Measurements from ENCODE around the gene TTLL12. TPM values are rescaled to one million over a fixed set of nuclear protein-coding genes. Genes with fewer than 3 reads are reported as not detected.

Gene TTLL12
- total RNA-seq, 4 donors from 2014 or later: 109 to 211 (median 122) TPM

DNA sequence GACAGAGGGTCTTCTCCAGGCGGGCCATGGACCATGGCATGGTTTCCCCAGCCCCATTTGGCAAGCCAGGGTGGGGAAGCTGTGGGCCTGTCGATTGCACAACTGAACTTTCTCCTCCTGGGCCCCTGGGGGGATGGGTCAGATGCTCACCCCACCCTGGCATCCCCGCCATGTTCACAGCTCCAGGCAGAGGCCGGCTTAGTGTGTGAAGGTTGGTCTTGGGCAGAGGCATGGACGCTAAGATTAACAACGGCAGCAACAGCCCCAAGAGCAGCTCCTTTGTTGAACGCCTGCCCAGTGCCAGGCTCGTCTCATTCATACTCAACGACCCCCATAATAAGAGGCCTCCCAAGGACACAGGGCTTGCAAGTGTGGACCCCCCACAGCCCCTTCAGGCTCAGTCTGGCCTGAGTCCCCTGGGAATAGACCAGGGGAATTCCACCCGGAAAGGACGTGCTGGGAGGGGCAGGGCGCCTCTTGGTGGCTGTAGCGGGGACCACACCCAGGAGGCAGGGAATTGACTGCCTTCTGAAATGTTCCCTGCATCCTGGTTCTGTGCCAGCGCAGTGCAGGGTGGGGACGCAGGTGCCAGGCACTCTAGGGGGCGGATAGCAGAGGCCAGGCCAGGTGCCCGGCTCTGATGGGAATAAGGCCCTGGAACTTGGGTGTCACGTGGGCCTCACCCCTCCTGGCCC, 27.3 kb downstream of the TTLL12 start:
- peaks cover 5 to 66% (median 33%) of the 10 kb centered on the region in 3 donors for H3K36me3 ChIP-seq
- WGBS, 2 donors: 50 to 60% methylated on average over 3 to 9 of the region's 18 CpGs
- intact Hi-C loops (cut with DNase I): no loop called here
- H3K27me3 ChIP-seq: no peaks in the 10 kb centered on the region
- peaks cover 46 to 98% (median 60%) of the 10 kb centered on the region in 3 donors for H3K4me1 ChIP-seq
- no peaks in the 10 kb centered on the region for H3K9me3 ChIP-seq
- peak overlapping the region; percentile 10 to 77 (median 46) for H3K27ac ChIP-seq
- no peak for DNase-seq
- no peak overlapping the region for H3K4me3 ChIP-seq
- TF ChIP-seq, protein P1, sequence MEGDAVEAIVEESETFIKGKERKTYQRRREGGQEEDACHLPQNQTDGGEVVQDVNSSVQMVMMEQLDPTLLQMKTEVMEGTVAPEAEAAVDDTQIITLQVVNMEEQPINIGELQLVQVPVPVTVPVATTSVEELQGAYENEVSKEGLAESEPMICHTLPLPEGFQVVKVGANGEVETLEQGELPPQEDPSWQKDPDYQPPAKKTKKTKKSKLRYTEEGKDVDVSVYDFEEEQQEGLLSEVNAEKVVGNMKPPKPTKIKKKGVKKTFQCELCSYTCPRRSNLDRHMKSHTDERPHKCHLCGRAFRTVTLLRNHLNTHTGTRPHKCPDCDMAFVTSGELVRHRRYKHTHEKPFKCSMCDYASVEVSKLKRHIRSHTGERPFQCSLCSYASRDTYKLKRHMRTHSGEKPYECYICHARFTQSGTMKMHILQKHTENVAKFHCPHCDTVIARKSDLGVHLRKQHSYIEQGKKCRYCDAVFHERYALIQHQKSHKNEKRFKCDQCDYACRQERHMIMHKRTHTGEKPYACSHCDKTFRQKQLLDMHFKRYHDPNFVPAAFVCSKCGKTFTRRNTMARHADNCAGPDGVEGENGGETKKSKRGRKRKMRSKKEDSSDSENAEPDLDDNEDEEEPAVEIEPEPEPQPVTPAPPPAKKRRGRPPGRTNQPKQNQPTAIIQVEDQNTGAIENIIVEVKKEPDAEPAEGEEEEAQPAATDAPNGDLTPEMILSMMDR (IDR thresholded peaks at IDR 0.05): peak in 4 of 6 experiments; percentile 60 to 73 (median 62)
- no peak for TF ChIP-seq POLR2A (IDR thresholded peaks at IDR 0.05)

DNA sequence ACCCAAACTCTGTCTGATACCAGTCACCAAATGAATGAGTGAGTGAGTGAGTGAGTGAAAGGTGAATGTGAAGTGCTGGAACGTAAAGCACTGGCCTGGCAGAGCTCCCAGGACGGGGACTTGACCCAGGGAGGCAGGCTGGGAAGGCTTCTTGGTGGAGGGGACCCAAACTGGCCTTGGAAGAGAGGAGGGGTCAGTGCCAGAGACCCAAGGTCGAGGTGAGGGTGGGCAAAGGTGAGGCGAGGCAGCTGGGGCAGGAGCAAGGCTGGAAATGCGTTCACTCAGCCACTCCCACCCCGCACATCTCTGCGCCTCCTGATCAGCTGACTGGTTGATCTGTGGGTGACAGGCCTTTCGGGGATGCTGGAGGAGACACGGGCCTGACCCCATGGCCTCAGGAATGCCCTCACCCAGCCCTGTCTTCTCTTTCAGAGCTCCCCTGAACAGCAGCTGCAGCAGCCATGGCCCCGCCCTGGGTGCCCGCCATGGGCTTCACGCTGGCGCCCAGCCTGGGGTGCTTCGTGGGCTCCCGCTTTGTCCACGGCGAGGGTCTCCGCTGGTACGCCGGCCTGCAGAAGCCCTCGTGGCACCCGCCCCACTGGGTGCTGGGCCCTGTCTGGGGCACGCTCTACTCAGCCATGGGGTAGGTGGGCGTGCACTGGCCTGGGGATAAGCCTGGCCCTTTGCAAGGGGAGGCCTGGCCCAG, 28.0 kb downstream of the TTLL12 start:
- no peak overlapping the region for H3K4me3 ChIP-seq
- intact Hi-C loops (cut with DNase I): no loop called here
- peaks cover 5 to 66% (median 33%) of the 10 kb centered on the region in 3 donors for H3K36me3 ChIP-seq
- no peaks in the 10 kb centered on the region for H3K27me3 ChIP-seq
- 64% methylated on average over 6 to 7 of the region's 24 CpGs for WGBS, 2 donors
- no peak for TF ChIP-seq POLR2A (IDR thresholded peaks at IDR 0.05)
- TF ChIP-seq, protein P1 (IDR thresholded peaks at IDR 0.05): no peak
- H3K9me3 ChIP-seq: no peaks in the 10 kb centered on the region
- DNase-seq: no peak
- H3K4me1 ChIP-seq: peaks cover 46 to 98% (median 62%) of the 10 kb centered on the region in 3 donors
- H3K27ac ChIP-seq: peak overlapping the region; percentile 10 to 77 (median 46)

DNA sequence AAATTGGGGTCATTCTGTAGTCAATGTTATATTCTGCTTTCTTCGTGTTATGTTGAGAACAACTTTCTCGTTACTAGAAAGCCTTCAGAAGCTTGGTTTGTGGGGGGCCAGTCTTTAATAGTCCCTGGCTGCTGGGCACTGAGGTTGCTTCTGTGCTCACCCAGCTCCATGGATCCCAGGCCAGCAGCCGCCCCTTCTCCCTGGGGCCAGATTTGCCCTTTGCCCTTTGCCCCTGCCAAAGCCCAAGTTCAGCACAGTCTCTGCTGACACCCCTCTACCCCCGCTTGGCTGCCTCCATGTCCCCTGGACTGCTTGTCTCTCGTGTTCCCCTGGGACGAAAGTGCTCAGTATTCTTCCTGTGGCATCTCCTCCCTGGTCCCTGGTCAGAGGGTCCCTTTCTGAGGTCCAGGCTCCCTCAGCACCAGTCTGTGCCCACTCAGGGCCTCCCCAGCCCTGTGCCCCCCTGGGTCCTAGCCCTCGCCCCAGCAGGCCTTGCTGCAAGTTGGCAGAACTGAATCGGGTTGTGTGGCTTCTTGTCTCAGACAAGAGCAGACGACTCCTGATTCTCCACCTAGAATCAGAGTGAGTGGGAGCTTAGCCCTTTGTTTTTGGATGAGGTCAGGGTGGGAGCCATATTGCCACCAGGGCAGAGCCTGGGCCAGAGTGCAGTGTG, 28.9 kb downstream of the TTLL12 start:
- Histone ChIP-seq H3K36me3 (peaks cover 5 to 62% (median 29%) of the 10 kb centered on the region in 3 donors), H3K9me3 (no peaks in the 10 kb centered on the region), H3K4me1 (peaks cover 43 to 96% (median 57%) of the 10 kb centered on the region in 3 donors), H3K27me3 (no peaks in the 10 kb centered on the region), H3K4me3 (no peak overlapping the region), H3K27ac (peak overlapping the region in 3 of 4 donors; percentile 26 to 77 (median 67))
- TF ChIP-seq, protein P1 (IDR thresholded peaks at IDR 0.05): no peak
- TF ChIP-seq POLR2A (IDR thresholded peaks at IDR 0.05): no peak
- 60 to 68% methylated on average over 5 to 6 of the region's 9 CpGs for WGBS, 2 donors
- intact Hi-C loops (cut with DNase I): no loop called here
- DNase-seq: no peak

DNA sequence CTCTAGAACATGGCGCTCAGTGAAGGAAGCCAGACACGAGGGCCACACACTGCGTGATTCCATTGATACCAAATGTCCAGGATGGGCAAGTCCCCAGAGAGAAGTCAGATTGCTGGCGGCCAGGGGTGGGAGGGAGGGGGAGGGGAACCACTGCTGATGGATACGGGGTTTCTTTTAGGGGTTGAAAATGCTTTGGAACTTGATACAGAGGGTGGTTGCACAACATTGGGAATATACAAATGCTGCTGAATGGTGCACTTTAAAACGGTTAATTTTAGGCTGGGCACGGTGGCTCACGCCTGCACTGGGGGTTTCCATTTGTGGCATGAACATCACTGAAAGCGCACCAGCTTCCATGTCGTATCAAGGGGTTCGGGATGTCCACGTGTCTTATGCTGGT, 30.5 kb downstream of the TTLL12 start:
- Histone ChIP-seq H3K36me3 (peaks cover 1 to 47% (median 16%) of the 10 kb centered on the region in 3 donors), H3K27ac (peak overlapping the region in 2 of 4 donors; percentile 63 to 72), H3K4me1 (peaks cover 42 to 98% (median 60%) of the 10 kb centered on the region in 3 donors), H3K27me3 (no peaks in the 10 kb centered on the region), H3K4me3 (no peak overlapping the region), H3K9me3 (no peaks in the 10 kb centered on the region)
- TF ChIP-seq, protein P1 (IDR thresholded peaks at IDR 0.05): no peak
- TF ChIP-seq POLR2A (IDR thresholded peaks at IDR 0.05): no peak
- DNase-seq: no peak
- intact Hi-C loops (cut with DNase I): no loop called here
- 49 to 83% methylated on average over 3 to 5 of the region's 12 CpGs for WGBS, 2 donors

Data from esophagus squamous epithelium (tissue), 5 donors.